AG08395 (cell line): ENCODE results near the gene ELAPOR2.
"Not testable (repeated sequence)": the region's sequence is repeated elsewhere in the genome, so short reads cannot be mapped to it uniquely, and the experiment has no call there.

ENCODE experiments used
- DNase-seq: peaks from one replicate; pipeline ENCODE4 v3.0.0; 2012; ENCODE audit warnings: mixed read lengths, low spot score

The ELAPOR2 gene, protein sequence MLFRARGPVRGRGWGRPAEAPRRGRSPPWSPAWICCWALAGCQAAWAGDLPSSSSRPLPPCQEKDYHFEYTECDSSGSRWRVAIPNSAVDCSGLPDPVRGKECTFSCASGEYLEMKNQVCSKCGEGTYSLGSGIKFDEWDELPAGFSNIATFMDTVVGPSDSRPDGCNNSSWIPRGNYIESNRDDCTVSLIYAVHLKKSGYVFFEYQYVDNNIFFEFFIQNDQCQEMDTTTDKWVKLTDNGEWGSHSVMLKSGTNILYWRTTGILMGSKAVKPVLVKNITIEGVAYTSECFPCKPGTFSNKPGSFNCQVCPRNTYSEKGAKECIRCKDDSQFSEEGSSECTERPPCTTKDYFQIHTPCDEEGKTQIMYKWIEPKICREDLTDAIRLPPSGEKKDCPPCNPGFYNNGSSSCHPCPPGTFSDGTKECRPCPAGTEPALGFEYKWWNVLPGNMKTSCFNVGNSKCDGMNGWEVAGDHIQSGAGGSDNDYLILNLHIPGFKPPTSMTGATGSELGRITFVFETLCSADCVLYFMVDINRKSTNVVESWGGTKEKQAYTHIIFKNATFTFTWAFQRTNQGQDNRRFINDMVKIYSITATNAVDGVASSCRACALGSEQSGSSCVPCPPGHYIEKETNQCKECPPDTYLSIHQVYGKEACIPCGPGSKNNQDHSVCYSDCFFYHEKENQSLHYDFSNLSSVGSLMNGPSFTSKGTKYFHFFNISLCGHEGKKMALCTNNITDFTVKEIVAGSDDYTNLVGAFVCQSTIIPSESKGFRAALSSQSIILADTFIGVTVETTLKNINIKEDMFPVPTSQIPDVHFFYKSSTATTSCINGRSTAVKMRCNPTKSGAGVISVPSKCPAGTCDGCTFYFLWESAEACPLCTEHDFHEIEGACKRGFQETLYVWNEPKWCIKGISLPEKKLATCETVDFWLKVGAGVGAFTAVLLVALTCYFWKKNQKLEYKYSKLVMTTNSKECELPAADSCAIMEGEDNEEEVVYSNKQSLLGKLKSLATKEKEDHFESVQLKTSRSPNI

GRCh38 chr7:87059525-87060287 lies at the start of gene ELAPOR2:
Gene ELAPOR2, minus strand, starts transcription at chr7:87059654. Its CDS starts 141 bp downstream, at chr7:87059513.
- DNase-seq = peak; percentile 66

GRCh38 chr7:87107949-87108776 lies 48.7 kb upstream of the ELAPOR2 start:
- no peak for DNase-seq

DNA sequence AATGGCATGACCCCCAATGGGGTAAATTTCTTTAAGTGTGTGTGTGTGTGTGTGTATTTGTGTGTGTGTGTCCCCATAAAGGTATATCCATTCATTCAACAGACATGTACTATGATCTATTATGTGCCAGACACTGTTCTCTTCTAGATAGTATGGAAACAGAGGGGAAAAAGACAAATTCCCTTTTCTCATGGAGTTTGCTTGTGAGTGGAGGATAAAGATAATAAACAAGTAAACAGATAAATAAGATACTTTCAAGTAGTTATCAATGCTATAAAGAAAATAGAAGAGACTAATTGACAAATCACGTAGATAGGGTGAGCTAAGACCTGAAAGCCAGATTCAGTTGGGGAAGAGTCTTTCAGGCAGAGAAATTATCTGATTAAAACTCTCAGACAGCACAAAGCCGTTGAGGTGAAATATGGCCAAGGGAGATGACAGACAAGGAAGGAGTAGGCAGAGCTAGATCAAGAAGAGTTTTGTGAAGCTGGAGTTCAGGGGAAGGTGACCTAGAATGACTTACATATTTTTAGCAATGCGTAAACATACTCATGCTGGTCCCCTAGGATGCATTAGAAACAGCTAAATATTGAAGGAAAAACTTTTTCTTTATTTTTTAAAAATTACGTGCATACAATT lies 47.6 kb upstream of the ELAPOR2 start:
- no peak for DNase-seq

DNA sequence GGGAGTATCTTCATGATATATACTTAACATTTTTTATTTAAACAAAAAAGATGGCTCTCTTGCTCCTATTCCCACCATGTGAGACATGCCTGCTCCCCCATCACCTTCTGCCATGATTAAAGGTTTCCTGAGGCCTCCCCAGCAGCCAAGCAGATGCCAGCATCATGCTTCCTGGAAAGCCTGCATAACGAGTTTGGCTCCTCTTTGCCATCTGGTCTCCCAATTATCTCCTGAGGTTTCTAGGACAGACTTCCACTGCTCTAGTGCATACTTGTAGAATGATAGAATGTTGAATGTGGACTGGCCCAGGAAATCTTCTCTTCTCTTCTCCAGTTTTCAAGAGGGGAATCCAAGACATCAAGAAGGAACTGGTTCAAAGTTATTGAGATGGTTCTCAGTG lies 45.9 kb upstream of the ELAPOR2 start:
- no peak for DNase-seq

DNA sequence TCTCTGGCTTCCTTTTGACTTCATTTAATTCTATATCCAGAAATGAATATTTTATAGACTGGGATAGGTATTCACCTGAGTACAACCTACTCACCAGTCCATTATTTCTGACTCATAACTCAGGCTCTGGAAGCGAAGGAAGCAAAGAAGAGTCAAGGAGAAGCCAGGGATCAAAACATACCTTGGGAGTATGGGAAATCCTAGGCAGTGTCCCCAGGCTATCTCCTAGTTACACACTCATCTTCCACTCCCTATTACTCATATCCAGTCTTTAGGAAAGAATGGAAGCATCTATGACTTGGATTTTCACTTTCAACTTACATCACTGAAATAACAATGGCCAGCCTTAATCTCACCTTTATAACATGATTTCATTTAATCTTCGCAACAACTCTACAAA lies 40.9 kb upstream of the ELAPOR2 start:
- no peak for DNase-seq

GRCh38 chr7:87097375-87097774 lies 37.9 kb upstream of the ELAPOR2 start:
- not testable (repeated sequence) for DNase-seq

GRCh38 chr7:87094322-87094721 lies 34.9 kb upstream of the ELAPOR2 start:
- no peak for DNase-seq

DNA sequence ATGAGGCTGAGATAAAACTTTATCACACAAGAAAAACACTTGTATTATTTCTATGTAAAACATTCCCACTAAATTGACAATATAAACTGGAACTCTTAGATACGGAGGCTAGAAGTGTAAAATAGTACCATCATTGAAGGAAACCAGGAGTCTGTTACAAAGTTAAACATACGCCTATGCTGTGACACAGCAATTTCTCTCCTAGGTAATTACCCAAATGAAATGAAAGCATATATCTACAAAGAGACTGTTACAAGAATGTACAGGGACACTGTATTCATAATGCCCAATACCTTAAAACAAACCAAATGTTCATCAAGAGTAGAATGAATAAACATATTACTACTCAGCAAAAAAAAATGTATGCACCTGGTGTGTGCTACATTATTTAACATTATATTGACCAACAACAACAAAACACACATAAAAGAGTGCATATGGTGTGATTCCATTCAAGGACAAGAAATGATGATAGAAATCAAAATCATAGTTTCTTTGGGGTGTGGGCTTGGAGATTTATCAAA lies 33.2 kb upstream of the ELAPOR2 start:
- DNase-seq = no peak

DNA sequence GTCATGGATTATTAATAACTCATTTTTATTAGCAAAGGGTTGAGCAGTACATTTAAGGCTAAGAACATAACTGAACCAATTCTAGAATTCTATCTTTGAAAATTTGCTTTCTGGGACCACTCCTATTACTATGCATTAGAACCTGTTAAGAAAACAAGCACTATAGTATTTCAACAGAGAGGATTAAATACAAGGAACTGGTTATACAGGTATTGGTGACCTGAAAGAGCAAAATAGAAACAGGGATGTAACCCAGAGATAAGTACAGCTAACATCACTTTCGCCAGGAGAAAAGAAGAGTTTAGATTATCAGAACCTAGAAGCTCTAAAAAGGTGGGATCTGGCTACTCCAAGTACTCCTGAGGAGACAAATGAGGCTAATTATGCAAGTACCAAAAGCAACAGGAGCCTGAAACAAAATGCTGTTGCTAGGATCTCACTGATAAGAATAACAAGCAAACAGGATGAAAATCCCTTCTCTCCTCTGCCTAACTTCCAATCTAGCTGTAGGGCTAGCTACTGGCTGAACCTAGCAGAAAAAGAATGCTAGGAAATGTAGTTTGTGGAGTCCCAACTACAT lies 32.1 kb upstream of the ELAPOR2 start:
- DNase-seq = no peak

DNA sequence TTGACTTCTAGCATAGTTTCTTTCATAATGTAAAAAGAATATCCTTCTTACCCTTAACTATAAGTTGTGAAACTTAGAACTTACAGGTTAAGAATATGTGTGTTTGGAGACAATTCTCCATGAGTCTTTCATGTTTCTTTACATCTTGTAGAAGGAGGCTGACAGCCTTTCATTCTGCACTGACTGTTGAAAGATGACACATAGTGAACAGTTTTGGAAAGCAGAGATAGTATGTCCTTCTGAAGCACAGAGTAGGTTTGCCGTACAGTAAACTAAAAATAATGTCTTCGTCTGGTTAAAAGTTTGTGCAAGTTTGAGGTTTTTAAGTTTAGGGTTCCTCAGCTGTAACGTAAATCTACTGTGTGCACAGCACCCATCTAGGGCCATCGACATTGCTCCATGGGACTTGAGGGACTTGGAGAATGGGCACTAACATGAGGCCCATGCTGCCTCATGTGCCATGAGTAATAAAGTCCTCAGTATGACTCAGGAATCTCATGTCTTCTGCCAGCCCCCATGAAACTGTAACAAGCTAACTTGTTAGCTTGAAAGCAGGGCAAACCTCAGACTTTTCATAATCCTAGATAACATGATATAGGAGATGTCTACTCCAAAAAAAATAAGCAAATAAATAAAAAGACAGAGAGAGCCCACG lies 24.5 kb upstream of the ELAPOR2 start:
- no peak for DNase-seq

- no peak for DNase-seq
These were observed 23.2 kb upstream of the ELAPOR2 start for GRCh38 chr7:87082675-87083074.

DNA sequence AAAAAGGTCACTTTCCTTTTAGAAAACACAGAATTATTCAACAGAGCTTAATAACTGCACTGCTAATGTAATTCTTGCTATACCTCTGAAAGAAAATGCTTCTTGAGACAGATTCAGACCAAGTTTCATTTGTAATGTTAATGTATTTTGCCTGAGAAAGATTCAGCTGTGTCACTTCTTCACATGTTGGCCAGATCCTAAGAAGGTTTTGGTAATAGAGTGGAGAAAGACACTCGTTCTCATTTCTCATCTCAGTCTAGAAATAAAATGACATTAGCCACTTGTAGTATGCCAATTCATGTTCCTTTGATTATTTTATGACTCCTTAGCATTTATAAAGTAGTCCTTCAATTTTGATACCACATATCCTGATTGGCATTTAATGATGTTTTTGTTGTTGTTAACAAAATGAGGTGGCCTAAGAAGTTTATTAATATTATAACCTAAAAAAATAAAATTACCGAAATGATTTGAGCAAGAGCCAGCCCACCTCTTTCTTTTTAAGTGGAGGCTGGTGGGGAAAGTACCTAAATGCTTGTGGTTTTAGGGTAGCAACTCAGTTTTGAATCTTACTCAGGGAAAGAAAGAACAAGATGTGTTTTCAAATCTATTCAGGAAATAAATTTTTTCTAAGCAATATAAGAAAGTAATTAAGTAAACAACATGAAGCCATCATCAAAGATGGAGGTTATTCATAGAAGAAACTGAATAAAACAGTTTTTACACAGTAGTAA lies 16.4 kb upstream of the ELAPOR2 start:
- no peak for DNase-seq

GRCh38 chr7:87067788-87068187 lies 8.3 kb upstream of the ELAPOR2 start:
- no peak for DNase-seq

- no peak for DNase-seq
These were observed 759 bp upstream of the ELAPOR2 start for GRCh38 chr7:87060288-87060537.

DNA sequence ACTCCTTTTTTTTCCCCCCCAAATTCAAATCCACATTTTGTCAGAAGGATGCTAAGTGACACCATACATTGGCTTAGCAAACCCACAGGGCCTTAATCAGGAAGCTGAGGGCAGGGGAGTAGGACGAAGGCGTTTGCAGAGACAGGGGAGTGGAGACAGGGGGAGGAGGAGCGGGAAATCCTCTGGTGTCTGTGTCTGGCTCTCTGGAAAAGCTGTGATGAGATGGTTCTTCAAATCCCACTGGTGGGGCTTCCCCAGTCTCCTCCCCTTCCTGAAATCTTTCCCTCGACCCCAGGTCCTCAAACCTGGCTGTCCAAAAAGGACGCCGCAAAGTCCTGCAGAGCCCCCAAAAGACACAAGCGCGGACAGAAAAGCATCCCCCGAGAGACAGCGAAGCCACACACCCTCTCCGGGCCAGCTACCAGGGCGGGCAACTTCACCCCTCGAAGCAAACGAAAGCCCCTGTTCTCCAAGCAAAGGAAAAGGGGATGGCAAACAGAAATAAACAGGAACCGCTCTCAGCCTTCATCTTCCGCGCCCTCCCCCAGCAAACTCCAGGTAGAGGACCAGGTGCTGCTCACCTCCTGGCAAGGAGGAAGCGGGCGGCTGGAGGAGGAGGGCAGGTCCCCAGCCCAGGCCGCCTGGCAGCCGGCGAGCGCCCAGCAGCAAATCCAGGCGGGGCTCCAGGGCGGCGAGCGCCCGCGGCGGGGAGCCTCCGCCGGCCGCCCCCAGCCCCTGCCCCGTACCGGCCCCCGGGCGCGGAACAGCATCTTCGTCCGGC lies 520 bp downstream of the ELAPOR2 start:
- DNase-seq = peak; percentile 7

- no peak for DNase-seq
These were observed 2.2 kb downstream of the ELAPOR2 start for GRCh38 chr7:87057210-87057609.

DNA sequence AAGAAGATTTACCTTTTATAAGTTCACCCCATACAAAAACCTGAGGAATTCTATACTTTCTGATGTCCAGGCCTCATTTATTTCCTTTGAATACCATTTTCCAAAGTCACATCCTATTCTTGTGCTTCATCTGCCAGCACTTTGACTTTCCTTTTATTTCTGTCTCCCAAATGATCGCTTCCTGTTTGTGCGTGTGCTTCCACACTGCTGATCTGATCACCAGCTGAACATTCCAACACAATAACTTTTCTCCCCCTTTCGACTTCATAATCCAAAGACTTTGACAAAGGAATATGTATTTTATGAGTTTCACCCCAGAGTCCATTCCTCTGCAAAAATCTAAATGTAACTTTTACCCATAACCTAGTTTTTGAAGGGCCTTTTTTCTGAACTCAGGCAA lies 3.1 kb downstream of the ELAPOR2 start:
- peak; percentile 4 for DNase-seq

DNA sequence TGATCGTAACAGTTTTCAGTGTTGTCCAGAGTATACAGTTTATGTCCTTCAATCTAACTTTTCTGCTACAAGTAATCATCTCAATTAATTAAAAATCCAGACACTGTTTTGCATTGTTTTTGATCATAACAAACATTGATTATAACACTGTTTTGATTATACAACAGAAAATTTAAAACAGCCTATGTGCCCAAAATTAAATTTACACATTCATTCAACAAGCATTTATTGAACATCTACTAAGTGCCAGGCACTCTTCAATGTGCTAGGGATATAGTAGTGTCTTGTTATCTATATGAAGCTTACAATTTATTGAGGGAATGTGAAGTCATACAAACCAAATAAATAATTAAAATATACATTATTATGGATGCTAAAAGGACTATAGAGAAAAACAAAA lies 10.6 kb downstream of the ELAPOR2 start:
- DNase-seq = no peak
